SK-N-SH treated with all-trans-retinoic acid at 6 μM for 48 hours (cell line): Measurements from ENCODE around the gene LMF1.

Source experiments
- ATAC-seq: fragments of 200-7000 bp; cut with Tn5 transposase; 3 replicates; pipeline ENCODE4 v1.9.1; 2020; ENCODE audit warnings: mild to moderate bottlenecking, moderate library complexity
- ARNTL ChIP-seq: fragments of 450-650 bp; formaldehyde crosslinking; IDR thresholded peaks from 2 replicates; pipeline ENCODE4 v1.5.0; 2020; ENCODE audit warnings: low read depth, mild to moderate bottlenecking, moderate library complexity, borderline replicate concordance
- BACH2 ChIP-seq: fragments of 250-450 bp; sonication (Bioruptor Pico); IDR thresholded peaks from 2 replicates; pipeline ENCODE4 v1.9.0; 2021; ENCODE audit warnings: mild to moderate bottlenecking, borderline replicate concordance
- CSDC2 ChIP-seq: fragments of 250-450 bp; sonication (Bioruptor Pico); IDR thresholded peaks from 2 replicates; pipeline ENCODE4 v1.5.0; 2020; ENCODE audit warnings: mild to moderate bottlenecking, moderate library complexity
- GLIS3 ChIP-seq: fragments of 250-450 bp; sonication (Bioruptor Pico); IDR thresholded peaks from 2 replicates; pipeline ENCODE4 v1.5.0; 2020; ENCODE audit warnings: mild to moderate bottlenecking, moderate library complexity
- ISL1 ChIP-seq: fragments of 250-450 bp; sonication (Bioruptor Pico); IDR thresholded peaks from 2 replicates; pipeline ENCODE4 v2.1.2; 2022; ENCODE audit warnings: mild to moderate bottlenecking, moderate library complexity
- OSR1 ChIP-seq: fragments of 250-450 bp; sonication (Bioruptor Pico); IDR thresholded peaks from 2 replicates; pipeline ENCODE4 v1.8.0; 2022; ENCODE audit warnings: moderate library complexity, mild to moderate bottlenecking, inconsistent platforms
- PPARA ChIP-seq: fragments of 250-450 bp; sonication (Bioruptor Pico); IDR thresholded peaks from 2 replicates; pipeline ENCODE4 v1.5.0; 2020; ENCODE audit warnings: mild to moderate bottlenecking, borderline replicate concordance
- RARB ChIP-seq: fragments of 250-450 bp; sonication (Bioruptor Pico); IDR thresholded peaks from 2 replicates; pipeline ENCODE4 v1.8.0; 2021; ENCODE audit warnings: mild to moderate bottlenecking, moderate library complexity
- SNAI2 ChIP-seq: fragments of 250-450 bp; sonication (Bioruptor Pico); IDR thresholded peaks from 2 replicates; pipeline ENCODE4 v1.5.0; 2020; ENCODE audit warnings: mild to moderate bottlenecking, moderate library complexity
- TCF4 ChIP-seq: fragments of 250-450 bp; sonication (Bioruptor Pico); IDR thresholded peaks from 2 replicates; pipeline ENCODE4 v1.8.0; 2021; ENCODE audit warnings: mild to moderate bottlenecking, moderate library complexity, borderline replicate concordance
- TOX ChIP-seq: fragments of 250-450 bp; sonication (Bioruptor Pico); IDR thresholded peaks from 2 replicates; pipeline ENCODE4 v1.8.0; 2021; ENCODE audit warnings: mild to moderate bottlenecking, moderate library complexity, borderline replicate concordance
- ZFP3 ChIP-seq: fragments of 250-450 bp; sonication (Bioruptor Pico); IDR thresholded peaks from 2 replicates; pipeline ENCODE4 v1.5.0; 2020; ENCODE audit warnings: mild to moderate bottlenecking, moderate library complexity
- ZNF70 ChIP-seq: fragments of 450-650 bp; formaldehyde crosslinking; IDR thresholded peaks from 2 replicates; pipeline ENCODE4 v1.5.0; 2020; ENCODE audit warnings: mild to moderate bottlenecking, moderate library complexity
- ZNF8 ChIP-seq: fragments of 450-650 bp; formaldehyde crosslinking; IDR thresholded peaks from 2 replicates; pipeline ENCODE4 v1.5.0; 2020; ENCODE audit warnings: mild to moderate bottlenecking, moderate library complexity
- TF ChIP-seq, protein P1 (sequence below): fragments of 250-450 bp; sonication (Bioruptor Pico); IDR thresholded peaks from 2 replicates; pipeline ENCODE4 v1.8.0; 2021; ENCODE audit warnings: low read depth, mild to moderate bottlenecking, moderate library complexity, borderline replicate concordance
- TF ChIP-seq, protein P2 (sequence below): fragments of 250-450 bp; sonication (Bioruptor Pico); IDR thresholded peaks from 2 replicates; pipeline ENCODE4 v1.5.0; 2020; ENCODE audit warnings: mild to moderate bottlenecking, moderate library complexity
- TF ChIP-seq, protein P3 (sequence below): fragments of 250-450 bp; sonication (Bioruptor Pico); IDR thresholded peaks from 2 replicates; pipeline ENCODE4 v1.5.1; 2020; ENCODE audit warnings: low read depth, mild to moderate bottlenecking, moderate library complexity
- TF ChIP-seq, protein P4 (sequence below): fragments of 250-450 bp; sonication (Bioruptor Pico); IDR thresholded peaks from 2 replicates; pipeline ENCODE4 v1.5.1; 2021; ENCODE audit warnings: mild to moderate bottlenecking, moderate library complexity

LMF1 gene

DNA sequence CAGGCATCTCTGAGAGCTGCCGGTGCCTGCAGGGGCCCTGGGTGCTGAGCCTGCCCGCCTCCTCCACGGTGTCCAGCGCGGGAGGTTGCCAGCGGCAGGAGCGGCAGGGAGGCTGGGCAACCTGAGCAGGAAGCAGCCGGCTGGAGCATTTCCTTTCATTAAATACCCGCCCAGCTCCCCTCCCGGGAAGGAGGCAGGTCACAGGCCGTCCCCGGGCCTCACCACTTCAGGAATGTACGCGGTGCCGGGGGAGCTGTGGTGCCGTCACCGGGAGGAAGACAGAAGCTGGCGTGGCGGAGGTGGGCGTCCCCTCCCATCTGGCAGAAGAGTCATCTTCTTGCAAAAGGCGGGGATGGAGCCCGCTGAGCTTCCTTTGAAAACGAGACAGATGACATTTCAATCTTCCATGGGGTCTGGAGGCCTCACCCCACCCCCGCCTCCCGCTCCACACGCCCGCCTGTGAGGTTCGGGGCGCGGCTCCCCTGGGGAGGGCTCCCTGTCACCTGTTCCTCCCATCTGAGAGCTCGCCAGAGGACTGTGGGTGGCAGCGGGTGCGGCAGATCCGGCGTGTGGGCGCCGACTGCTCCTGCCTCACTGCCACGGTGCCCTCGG is 26.8 kb upstream of the LMF1 start:
- TF ChIP-seq, protein P1, sequence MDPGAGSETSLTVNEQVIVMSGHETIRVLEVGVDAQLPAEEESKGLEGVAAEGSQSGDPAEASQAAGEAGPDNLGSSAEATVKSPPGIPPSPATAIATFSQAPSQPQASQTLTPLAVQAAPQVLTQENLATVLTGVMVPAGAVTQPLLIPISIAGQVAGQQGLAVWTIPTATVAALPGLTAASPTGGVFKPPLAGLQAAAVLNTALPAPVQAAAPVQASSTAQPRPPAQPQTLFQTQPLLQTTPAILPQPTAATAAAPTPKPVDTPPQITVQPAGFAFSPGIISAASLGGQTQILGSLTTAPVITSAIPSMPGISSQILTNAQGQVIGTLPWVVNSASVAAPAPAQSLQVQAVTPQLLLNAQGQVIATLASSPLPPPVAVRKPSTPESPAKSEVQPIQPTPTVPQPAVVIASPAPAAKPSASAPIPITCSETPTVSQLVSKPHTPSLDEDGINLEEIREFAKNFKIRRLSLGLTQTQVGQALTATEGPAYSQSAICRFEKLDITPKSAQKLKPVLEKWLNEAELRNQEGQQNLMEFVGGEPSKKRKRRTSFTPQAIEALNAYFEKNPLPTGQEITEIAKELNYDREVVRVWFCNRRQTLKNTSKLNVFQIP (CRISPR knock-in tag) = no peak
- no peak for TF ChIP-seq ISL1 (CRISPR knock-in tag)
- TF ChIP-seq, protein P2, sequence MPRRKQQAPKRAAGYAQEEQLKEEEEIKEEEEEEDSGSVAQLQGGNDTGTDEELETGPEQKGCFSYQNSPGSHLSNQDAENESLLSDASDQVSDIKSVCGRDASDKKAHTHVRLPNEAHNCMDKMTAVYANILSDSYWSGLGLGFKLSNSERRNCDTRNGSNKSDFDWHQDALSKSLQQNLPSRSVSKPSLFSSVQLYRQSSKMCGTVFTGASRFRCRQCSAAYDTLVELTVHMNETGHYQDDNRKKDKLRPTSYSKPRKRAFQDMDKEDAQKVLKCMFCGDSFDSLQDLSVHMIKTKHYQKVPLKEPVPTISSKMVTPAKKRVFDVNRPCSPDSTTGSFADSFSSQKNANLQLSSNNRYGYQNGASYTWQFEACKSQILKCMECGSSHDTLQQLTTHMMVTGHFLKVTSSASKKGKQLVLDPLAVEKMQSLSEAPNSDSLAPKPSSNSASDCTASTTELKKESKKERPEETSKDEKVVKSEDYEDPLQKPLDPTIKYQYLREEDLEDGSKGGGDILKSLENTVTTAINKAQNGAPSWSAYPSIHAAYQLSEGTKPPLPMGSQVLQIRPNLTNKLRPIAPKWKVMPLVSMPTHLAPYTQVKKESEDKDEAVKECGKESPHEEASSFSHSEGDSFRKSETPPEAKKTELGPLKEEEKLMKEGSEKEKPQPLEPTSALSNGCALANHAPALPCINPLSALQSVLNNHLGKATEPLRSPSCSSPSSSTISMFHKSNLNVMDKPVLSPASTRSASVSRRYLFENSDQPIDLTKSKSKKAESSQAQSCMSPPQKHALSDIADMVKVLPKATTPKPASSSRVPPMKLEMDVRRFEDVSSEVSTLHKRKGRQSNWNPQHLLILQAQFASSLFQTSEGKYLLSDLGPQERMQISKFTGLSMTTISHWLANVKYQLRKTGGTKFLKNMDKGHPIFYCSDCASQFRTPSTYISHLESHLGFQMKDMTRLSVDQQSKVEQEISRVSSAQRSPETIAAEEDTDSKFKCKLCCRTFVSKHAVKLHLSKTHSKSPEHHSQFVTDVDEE (CRISPR knock-in tag) = no peak
- TF ChIP-seq BACH2 (CRISPR knock-in tag) = no peak
- no peak for TF ChIP-seq PPARA (CRISPR knock-in tag)
- TF ChIP-seq ZNF70 (CRISPR knock-in tag) = no peak
- TF ChIP-seq, protein P3, sequence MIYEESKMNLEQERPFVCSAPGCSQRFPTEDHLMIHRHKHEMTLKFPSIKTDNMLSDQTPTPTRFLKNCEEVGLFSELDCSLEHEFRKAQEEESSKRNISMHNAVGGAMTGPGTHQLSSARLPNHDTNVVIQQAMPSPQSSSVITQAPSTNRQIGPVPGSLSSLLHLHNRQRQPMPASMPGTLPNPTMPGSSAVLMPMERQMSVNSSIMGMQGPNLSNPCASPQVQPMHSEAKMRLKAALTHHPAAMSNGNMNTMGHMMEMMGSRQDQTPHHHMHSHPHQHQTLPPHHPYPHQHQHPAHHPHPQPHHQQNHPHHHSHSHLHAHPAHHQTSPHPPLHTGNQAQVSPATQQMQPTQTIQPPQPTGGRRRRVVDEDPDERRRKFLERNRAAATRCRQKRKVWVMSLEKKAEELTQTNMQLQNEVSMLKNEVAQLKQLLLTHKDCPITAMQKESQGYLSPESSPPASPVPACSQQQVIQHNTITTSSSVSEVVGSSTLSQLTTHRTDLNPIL (CRISPR knock-in tag) = no peak
- TF ChIP-seq TCF4 (CRISPR knock-in tag) = no peak
- TF ChIP-seq, protein P4, sequence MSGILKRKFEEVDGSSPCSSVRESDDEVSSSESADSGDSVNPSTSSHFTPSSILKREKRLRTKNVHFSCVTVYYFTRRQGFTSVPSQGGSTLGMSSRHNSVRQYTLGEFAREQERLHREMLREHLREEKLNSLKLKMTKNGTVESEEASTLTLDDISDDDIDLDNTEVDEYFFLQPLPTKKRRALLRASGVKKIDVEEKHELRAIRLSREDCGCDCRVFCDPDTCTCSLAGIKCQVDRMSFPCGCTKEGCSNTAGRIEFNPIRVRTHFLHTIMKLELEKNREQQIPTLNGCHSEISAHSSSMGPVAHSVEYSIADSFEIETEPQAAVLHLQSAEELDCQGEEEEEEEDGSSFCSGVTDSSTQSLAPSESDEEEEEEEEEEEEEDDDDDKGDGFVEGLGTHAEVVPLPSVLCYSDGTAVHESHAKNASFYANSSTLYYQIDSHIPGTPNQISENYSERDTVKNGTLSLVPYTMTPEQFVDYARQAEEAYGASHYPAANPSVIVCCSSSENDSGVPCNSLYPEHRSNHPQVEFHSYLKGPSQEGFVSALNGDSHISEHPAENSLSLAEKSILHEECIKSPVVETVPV (CRISPR knock-in tag) = no peak
- ATAC-seq = peak; percentile 42

DNA sequence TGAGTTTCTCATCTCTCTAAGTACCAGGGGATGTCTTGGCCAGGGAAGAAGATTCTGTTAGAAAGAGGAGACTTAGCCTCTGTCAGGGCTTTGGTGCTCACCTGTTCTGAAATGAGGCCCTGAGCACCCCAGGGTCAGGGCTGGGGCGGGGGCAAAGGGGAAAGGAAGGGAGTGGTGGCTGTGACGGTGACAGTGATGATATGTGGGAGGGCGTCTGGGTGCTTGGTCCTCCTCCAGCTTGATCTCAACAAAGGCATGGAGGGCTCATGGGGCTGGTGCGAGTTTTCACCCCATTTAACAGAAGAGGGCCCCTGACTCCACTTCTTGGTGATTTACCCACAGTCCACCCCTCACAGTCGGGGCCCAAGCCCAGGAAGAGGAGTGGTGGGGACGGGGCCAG is 25.9 kb upstream of the LMF1 start:
- no peak for TF ChIP-seq TOX
- no peak for TF ChIP-seq GLIS3 (CRISPR knock-in tag)
- TF ChIP-seq, protein P1 (CRISPR knock-in tag) = no peak
- no peak for TF ChIP-seq ZFP3 (CRISPR knock-in tag)
- TF ChIP-seq RARB = no peak
- TF ChIP-seq SNAI2 (CRISPR knock-in tag) = no peak
- TF ChIP-seq, protein P2 (CRISPR knock-in tag) = no peak
- no peak for TF ChIP-seq CSDC2 (CRISPR knock-in tag)
- no peak for TF ChIP-seq ZNF70 (CRISPR knock-in tag)
- TF ChIP-seq ZNF8 (CRISPR knock-in tag) = no peak
- no peak for TF ChIP-seq OSR1 (CRISPR knock-in tag)
- no peak for TF ChIP-seq ARNTL (CRISPR knock-in tag)

More for the DNA sequence above, 25.9 kb upstream of the LMF1 start:
- no peak for ATAC-seq
